SW 1271 (cell line): Measurements from ENCODE around the gene PACSIN2.

Experiments used
- DNase-seq, 2 experiments: peaks; one replicate each; lab custom pipeline; 2025; lab: John Stamatoyannopoulos, UW

Gene PACSIN2

DNA sequence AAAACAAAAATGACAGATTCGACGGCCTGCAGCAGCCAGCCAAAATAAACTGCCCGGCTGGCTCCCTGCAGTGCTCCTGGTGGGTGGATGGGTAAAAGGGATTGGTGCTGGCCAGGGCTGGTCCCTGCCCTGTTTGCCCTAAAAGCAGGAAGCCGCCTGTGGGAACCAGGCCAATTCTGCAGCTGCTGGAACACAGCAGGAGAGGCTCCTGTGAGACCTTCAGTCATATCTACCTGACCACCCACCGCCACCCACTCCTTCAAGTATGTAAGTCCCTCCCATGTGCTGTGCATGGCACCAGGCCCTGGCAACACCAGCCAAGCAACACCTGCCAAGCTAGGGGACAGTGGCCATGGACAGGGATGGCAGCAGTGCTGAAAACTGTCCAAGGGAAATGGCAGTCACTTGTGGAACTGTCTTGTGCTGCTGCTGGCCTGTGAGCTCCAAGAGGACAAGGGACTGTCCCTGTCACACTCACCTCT, 109.2 kb downstream of the PACSIN2 start:
- no peak for DNase-seq

DNA sequence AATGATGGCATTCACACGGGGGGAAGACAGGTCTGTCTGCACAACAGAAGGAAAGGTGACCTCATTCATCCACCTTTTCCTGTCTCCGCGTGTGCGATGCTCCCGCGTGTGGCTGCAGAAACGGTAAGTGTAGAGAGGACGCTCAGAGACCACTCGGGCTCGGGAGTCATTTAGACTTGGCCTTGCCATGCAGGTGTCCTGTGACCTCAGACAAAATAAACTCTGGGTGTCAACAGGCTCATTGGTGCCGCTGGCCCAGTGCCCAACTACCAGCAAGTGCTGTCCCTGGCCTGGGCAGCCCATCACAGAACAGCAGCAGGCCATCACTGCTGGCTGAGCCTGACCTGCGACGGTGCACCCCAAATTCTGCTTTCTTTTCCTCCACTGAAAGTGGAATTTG, 109.7 kb downstream of the PACSIN2 start:
- DNase-seq, result no peak

DNA sequence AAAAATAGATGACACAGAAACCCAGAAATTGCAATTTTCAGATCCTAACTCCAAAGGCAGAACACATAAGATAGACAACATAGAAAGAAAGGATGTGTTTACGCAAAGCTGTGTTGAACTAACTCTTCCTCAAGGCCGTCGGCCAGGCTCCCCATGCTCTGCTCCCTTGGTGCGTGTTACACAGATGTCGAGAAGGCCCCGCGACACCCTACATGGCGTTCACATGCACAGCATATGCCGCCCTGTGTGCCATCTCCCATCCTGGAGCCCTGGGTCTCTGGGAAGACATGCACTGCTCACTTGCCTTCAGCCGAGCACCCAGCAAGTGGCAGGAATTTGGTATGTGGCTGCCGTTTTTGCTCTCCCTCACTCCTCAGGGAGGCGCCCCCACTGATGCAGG, 110.9 kb downstream of the PACSIN2 start:
- no peak for DNase-seq

DNA sequence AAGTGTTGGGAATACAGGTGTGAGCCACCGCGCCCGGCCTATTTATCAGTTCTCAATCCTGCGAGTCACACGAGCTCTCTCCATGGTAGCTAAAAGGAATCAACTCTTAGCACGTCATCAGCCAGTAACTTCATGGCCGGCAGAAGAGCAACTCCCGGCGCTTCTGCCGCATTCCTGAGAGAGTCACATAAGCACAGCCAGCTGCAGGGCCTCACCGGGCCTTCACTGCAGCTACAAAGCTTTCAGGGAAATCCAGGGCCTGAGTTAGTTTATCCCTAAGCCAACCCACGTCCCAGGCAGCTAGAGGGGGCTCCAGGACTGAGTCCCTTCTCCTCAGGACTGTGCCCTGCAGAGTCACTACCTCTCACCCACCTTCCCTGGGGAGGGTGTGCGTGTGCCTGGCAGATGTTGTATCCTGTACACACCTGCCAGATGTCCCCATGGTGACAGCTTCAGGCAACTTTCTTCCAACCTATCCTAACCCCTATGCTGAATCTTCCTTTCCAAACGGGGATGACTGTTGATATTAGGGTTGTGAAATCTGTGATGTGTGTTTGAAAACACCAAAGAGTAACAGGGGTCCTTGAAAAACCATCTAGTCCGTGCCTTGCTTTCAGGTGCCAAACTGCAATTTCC, 112.0 kb downstream of the PACSIN2 start:
- DNase-seq, result no peak

DNA sequence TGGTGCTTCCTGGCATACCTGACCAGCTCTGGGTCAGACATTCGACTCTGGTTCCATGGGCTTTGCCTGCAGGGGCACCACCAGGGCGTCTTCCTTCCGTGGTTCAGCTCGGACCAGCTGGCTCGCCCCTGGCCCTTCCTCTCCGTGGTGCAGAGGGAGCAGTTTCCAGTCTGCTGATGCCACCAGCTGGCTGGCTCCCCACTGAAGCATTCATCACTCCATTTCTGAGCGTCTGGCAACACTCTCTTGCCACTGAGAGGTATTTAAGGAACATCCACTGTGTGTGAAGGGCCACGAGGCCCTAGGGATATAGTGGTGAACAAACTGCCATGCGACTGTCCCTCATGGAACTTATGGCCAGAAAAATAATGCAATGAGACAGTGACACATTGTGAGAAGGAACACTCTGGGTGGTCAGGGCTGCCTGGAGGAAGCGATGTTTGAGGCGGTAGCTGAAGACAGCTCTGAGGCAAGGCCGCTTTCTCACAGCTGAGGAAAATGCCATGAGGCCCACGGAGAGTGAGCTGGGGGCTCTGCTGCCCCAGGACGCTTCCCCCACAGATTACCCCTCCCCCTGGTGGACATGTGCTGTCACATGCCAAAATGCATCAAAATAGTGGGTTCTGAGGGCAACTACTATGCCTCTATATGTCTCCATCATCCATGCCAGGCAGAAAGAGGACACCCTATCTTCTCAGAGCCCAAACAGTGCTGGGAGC, 113.0 kb downstream of the PACSIN2 start:
- DNase-seq, result no peak

DNA sequence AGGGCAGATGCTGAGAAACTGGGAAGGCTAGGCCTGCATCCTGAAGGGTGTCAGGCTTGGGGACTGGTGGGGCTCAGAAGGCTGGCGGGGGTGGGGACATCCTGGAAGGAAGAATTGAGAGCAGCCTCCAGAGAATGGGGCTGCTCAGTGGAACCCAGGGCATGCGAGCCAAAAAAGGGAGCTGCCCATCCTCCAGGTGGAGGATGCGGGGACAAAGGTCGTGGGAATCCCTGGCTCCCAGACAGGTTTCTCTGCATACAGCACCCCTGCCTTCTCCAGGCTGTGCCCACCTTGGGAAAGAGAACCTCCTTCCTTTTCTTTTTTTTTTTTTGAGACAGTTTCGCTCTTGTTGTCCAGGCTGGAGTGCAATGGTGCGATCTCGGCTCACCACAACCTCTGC, 117.0 kb downstream of the PACSIN2 start:
- no peak for DNase-seq

DNA sequence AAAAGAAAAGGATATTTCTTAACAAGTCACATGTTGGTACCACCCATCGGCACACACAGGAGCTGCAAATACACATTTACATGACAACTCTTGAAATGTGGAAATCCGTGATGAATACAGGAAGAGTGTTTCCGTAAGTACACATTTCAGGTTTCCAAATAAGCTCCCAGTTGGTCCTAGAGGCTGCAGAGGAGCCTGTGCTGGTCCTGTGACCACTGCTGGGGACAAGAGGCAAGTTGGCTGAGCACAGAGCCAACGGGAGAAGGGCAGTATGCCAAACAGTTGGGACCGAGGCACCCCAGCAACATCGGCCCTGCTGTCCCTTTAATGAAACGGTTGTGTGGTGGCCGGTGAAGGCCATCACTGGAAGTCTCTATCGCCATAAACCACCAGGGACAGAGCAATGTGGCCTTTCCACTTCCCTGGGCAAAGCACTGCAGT, 119.4 kb downstream of the PACSIN2 start:
- DNase-seq, result no peak

DNA sequence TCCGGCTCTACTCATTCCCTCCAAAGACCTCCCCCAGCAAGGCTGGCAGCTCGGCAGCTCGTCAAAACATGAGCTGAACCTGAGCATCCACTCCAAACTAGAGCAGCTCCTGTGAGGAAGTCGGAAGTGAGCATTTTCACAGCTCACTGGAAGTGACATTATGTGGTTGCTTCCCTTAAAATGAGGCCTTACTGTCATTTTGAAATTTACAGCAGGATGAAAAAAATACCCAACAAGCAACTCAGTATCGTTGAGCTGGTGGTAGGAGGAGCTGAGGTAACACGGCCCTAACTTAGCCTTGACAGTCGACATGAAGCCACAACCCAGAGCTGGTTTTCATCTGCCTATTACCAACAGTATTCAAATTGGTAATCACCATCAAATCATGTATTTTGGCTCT, 119.9 kb downstream of the PACSIN2 start:
- no peak for DNase-seq

DNA sequence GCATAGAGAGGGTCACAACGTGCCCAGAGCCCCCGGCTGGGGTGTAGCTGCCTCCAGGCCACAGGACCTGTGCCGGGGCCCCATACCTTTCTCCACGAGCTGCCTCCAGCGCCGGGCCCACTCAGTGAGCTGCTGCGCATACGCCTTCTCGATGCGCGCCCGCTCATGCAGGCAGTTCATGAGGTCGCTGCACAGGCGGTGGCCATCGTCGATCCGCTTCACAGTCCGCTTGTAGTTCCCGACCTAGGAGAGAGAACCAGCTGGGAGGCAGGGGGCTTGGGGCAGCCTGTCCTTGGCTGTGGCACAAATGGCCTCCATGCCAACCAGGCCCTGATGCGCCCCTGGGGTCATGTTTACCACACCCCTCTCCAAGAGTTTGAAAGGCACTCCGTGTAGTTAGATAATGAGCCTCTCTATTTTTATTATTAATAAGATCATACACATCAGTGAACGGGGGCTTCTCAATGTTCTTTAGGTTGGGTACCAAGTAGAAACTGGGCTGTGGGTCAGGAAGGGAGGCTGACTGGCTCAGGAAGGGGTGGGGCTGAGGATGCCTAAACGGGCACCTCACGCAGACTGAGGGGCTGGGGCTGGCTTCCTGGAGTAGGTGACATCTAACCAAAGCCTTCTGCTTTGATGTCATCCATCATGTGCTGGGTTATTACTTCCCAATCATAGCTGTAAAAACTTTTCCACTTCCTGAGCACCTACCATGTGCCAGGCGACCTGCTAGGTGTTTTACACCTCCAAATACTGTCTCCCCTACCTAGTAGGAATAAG, 121.4 kb downstream of the PACSIN2 start:
- no peak for DNase-seq

DNA sequence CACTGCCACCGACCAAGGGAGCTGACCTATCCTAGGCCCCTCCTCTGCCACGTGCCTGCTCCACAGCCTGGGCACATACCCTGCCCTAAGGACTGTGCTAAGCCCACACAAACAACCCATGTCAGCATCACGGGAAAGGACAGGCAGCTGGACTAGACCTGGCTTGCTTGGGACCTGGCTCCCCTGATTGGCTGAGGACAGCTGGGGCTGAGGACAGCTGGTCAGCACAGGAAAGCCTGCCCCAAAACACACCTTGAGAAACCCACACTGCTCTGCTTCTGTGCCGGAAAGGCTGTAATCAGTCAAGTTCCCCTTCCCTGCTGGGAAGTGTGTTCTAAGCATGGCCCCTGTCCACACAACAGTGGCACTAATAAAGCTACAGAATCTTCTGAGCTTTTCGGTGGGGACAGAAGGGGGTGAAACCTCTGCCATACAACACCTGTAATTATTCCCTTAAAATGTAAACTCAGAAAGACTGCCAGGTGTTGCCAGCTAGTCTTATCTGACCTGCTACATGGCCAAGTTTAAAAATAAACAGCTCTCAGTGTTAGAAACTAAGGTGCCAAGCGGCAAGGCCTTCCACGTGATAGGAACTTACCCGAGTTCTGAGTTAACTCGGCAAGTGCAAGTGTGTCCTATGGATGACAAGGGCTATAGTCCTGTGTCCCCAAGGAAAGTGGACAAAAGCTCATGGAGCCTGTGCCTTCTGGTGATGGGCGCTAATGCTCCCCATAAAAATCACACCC, 122.2 kb downstream of the PACSIN2 start:
- no peak for DNase-seq

DNA sequence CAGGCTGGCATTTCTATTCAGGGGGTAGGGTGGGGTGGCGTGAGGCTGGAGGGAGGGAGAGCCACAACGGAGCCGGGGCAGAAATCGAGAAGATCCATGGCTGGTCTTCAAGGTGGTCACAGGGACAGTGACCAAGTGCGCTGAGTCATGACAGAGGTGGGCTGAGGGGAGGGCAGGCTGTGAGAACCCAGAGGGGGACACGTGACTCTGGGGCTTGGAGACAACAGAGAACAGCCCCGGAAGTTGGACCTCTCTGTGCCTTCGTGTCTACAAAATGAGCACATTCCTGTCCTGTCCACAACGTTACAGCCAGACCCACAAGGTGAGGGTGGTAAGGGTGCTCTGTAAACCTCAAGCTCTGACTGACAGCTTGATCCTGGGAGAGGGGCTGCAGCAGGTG, 122.8 kb downstream of the PACSIN2 start:
- DNase-seq, result no peak

DNA sequence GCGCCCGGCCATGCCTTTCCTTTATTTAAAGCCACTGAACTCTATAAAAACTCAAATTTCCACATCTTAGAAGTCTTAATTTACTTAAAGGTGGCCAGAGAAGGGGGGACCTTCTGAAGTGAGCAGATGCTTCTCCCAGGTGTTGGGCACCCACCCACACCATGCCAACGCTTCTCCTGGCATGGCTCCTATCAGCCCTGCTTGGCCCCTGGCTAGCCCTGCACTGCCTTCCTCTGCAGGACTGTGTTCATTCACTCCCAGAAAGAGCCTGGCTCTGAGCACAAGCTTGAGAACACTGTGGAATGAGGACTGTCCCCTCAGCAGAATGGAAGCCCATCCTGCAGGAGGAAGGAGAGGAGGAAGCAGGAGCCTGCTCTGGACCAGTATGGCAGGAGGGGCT, 123.3 kb downstream of the PACSIN2 start:
- no peak for DNase-seq

DNA sequence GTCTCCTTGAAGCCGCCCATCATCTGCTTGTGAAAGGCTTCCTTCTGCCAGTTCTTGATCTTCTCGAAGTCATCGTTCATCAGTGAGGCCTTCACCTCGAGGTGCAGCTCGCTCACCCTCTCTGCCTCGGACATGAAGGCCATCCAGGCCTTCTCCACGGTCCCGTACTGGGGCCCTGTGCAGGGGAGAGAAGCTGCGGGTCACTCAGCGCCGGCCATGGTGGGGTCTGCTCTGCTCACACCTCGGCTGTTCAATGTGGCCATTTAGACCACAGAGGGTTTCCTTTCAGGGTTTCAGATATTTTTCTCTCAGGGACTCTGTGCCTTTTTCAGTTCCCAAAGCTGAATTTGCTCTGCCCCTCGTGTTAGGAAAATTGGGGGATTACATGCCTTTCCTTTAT, 123.9 kb downstream of the PACSIN2 start:
- no peak for DNase-seq

DNA sequence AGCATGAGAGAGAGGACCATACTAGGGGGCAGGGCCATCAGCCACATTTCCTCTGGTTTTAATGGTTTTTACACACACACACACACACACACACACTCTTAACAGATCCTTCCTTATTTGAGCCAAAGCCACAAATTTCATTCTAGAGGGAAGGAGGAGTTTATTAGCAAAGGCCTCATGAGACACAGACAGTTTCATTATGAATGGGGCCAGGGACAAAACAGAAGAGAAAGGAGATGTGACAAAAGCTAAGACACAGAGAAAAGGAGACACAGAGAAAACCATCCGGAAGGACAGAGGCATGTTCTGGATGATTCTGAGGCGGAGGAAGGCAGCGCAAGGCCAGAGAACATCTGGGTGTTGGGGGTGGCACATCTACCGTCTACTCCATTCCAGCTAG, 125.6 kb downstream of the PACSIN2 start:
- no peak for DNase-seq

DNA sequence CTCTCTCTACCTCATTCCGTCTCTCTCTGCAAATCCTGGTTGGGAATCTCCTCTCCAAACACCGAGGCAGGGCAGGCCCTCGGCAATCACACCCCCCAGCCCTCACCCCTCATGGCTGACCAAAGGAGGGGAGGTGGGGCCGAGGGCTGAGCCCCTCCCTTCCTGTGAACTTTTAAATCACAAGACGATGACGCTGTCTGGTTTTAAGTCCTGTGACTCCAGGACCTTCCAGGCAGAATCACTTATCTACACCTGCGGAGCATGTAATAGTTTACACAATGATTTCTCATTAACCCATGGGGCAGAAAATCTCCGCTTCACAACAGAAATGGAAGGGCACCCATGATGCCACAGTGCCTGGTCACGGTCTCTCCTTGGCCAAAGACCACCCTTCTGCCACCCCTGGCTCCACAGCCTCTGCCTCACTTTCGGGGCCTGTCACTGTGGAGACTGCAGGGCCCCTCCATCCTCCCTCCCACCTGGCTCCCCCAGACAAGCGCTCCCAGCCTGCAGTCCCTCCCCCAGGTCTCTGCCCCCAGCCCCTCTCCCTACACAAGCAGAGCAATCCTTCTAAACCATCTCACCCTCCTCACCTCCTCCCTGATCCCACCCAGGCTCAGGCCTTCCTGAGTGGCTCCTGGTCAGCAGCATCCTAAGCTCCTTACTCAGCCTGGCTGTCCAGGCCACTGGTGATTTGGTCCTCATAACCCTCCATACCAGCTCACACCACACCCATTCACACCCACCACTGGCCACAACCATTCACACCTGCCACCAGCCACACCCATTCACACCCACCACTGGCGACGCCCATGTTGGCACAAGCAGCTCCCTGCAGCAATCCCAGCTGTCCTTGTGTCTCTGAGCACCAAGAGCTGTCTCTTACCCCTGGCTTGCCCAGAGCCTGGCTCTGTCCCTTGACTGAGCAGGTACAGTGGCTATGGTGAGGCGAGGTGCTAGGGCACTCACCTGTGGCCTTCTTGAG, 127.1 kb downstream of the PACSIN2 start:
- no peak for DNase-seq

DNA sequence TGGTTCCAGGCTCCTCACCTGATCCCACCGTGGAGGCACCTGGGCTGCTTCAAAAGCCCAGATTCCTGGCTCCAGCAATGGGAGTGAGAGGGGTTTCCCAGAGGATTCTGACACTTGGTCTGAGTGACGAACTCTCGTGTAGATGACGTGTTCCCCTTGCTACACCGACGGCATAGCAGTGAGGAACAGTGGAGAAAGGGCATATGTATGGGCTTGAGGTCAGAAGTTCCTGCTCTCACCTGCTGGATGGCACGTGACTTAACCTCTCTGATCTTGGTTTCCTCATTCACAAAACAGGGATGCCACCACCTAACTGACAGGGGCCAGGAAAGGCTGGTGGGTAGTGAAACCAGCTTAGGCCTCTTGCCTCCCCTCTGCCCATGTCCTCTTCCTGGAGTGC, 127.8 kb downstream of the PACSIN2 start:
- DNase-seq, result no peak

DNA sequence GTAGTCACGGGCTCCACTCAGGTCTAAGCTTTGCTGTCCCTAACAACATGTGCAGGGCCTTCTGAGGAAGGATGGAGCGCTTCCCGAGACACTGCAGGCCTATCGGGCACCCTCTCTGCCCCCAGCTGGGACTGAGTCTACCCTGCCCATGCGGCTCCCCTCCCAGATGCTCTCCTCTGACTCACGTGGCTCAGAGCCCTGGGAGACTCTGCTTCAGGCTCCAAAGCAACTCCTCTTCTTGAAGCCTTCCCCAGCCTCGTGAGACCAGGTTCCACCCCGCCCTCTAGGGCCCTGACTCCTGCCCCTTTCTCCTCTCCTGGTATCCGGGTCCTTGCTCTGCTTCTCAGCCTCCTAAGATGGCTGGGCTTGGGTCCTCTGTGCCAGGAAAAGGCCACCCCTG, 129.5 kb downstream of the PACSIN2 start:
- DNase-seq, result no peak

DNA sequence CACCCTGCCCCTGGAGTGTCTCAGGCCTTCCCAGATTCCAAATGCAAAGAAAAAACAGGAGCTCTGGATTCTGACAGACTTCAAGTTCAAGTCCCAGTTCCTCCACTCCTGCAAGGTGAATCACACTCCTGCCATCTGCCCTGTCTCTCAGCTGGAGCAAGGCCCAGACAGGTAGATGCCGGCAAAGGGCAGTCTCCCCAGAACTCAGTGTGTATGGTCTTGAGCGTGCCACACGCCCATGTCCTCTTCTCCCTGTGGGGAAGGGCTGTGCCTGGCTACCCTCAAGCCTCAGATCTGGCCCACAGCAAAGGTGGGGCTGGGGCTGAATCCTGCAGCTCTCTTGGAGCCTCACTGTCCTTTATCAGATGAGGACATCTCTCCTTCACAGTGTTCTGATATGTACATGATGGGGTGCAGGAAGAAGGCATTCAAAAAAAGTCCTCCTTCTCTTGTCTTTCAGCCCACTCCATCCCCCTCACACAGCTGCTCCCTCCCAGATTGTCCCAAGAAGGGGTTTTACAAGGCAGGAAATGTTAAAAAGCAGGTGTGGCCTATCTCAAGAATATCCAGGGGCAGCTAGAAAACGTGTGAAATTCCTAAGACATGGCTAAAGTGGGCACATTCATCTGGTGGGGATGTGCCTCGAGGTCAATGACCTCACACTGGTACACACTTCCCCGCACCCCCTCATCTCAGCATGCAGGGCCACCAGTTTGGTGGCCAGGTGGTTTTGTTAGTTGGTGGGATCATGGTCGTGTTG, 130.2 kb downstream of the PACSIN2 start:
- DNase-seq, result no peak

DNA sequence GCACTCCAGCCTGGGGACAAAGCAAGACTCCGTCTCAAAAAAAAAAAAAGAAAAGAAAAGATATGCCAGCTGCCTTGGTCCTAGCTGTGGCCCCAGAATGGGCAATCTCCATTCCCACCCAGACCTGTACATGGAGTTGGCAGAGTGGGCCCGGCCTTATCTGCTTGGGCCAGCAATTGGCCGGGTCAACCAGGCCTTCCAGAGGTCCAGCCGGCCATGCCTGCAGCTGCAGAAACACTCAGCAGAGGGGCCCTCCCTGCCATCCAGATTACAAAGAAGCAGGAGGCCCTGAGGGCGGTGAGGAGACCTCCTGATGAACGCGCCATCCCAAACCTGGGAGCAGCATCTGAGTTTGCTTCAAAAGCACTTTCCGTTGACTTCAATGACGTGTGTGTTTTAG, 131.0 kb downstream of the PACSIN2 start:
- no peak for DNase-seq

DNA sequence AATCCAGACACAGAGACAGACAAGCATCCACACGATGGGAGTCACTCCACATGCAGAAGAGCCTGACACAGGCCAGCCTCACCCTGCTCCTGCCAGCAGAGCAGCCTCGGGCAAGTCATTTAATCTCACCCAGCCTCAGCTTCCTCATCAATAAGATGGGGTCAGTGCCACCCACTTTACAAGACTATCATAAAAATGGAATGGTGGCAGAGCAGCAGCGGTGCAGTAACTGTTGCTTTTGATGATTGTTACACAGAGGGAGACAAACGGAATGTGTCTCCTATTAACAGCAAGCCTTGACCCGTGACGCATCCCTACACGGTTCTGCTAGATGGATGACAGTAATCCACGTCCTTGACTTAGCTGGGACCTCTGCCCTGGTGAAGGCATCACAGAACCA, 131.8 kb downstream of the PACSIN2 start:
- no peak for DNase-seq
